CD4-positive, alpha-beta T cell treated with Interleukin-17A for 1 hour (primary cell): ENCODE results near the gene C19orf53.
"Not testable (repeated sequence)": the region's sequence is repeated elsewhere in the genome, so short reads cannot be mapped to it uniquely, and the experiment has no call there.

ENCODE experiments used
- DNase-seq: peaks from one replicate; pipeline ENCODE4 v3.0.0-alpha.2; 2020

C19orf53 gene

DNA sequence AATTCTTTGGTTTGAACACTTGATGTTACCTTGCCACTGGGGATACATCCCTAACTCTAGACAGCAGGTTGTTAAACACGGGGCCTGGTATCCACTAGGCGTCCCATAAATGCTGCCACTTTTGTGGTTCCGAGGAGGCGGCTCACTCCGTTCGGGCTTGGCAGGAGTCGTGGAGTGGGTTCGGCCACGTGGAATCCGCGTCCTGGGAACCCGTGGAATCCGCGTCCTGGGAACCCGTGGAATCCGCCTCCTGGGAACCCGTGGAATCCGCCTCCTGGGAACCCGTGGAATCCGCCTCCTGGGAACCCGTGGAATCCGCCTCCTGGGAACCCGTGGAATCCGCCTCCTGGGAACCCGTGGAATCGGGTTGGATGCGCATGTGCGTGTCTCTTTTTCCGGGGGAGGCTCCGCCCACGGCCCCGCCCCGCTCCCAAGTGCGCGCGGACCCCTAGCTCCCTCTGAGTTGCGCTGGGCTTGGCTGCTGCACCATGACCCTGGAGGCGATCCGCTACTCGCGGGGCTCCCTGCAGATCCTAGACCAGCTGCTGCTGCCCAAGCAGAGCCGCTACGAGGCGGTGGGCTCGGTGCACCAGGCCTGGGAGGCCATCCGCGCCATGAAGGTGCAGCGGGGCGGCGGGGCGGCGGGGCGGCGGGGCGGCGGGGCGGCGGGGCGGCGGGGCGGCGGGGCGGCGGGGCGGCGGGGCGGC lies 10.0 kb upstream of the C19orf53 start, which contains the start of gene MRI1:
MRI1 (plus strand) TSS at position 422 of the 707 bp plus-strand sequence; CDS start at position 489, 67 bp downstream.
- DNase-seq, result peak; percentile 67

DNA sequence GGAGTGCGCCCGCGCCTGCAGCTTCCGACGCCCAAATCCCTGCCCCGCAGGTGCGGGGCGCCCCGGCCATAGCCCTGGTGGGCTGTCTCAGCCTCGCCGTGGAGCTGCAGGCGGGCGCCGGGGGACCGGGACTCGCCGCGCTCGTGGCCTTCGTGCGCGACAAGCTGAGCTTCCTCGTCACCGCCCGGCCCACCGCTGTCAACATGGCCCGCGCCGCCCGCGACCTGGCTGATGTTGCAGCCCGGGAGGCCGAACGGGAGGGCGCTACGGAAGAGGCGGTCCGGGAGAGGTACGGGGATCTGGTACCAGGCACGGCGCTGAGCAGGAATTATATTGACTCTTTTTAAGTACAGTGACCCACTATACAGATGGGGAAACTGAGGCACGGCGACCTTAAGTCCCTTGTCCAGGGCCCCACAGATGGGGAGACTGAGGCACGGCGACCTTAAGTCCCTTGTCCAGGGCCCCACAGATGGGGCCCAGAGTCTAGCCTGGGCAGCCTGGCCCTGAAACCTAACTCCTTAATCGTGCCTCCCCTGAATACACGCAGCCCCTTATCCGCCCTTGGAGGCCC lies 9.3 kb upstream of the C19orf53 start:
- peak; percentile 29 for DNase-seq

DNA sequence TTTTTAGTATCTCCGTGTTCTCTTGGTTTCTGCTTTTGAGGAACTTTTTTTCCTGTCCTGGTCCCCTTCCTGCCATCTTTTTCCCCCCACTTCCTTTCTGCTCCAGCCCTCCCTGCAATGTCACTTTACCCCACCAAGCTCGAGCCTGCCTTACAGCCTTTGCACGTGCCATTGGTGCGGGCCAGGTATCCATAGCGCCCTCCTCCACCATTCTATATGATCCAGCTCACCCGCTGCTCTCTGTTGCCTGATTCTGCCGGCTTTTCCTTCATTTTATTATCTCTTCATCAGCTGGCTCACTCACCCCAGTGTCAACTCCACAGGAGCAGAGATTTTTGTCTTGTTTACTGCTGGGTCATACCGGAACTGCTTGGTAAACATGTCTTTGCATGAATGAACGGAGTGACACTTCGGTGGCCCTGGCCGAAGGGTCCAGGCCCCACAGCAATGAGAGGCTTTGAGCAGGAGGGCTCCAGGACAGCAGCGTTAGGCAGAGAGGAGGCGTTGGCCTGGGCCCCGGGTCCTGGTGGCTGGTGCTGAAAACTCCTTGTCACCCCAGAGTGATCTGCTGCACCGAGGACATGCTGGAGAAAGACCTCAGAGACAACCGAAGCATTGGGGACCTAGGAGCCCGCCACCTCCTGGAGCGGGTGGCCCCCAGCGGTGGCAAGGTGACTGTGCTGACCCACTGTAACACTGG lies 8.7 kb upstream of the C19orf53 start:
- no peak for DNase-seq

DNA sequence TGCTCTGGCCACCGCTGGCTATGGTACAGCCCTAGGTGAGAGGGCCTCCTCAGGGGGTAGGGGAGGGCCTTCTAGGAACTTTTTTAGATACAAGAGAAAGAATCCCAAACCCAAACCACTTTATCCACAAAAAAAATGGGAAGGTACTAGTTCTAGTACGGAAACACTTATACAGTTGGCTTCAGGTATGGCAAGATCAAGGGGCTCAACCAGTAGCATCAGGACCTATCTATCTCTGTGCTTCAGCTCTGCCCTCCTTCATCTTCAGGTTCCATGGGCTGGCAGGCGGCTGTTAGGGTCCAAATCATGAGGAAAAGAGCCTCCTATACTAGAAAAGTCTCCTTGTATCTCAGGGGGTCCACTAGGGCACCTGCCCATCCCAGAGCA lies 8.2 kb upstream of the C19orf53 start:
- no peak for DNase-seq

DNA sequence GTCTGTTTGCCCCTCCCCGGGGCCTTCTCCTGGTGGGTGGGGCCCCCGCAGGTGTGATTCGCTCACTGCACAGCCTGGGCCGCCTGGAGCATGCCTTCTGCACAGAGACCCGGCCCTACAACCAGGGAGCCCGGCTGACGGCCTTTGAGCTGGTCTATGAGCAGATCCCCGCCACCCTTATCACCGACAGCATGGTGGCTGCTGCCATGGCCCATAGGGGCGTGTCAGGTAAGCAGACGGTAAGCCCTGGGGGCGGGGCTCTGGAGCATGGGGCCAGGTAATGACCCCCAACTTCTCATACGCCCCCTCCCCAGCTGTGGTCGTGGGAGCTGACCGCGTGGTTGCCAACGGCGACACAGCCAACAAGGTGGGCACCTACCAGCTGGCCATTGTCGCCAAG lies 5.7 kb upstream of the C19orf53 start:
- no peak for DNase-seq

DNA sequence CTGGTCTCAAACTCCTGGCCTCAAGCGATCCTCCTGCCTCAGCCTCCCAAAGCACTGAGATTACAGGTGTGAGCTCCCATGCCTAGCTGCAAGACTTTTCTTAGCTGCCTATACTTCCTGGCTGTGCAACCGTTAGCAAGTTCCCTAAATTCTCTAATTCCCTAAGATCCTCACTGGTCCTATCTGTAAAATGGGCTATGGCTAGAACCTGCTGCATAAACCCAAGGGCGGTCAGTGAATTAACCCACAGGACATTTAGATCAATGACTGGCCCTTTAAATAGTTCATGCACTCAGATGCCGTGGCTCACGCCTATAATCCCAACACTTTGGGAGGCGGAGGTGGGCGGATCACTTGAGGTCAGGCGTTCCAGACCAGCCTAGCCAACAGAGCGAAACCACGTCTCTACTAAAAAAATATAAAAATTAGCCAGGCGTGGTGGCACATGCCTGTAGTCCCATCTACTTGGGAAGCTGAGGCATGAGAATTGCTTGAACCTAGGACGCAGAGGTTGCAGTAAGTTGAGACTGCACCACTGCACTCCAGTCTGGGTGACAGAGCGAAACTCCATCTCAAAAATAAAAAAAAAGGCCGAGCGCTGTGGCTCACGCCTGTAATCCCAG lies 4.1 kb upstream of the C19orf53 start:
- no peak for DNase-seq

DNA sequence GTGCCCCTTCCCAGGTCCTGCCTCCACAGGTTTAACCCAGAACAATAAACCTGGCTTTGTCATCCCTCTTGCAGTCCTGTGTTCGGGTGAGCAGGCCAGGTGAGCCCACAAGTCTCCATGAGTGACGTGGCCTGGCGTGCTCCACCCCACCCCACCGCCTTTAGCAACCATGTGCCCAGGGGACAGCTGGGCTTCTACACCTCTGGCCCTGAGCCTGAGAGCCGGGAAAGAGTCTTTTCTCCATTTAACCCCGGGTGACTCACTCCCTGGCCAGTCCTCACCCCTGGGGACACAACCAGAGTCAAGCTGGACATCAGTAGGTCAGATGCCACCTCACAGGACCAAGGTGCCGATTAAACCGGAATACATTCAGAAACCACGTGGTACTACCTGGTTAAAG lies 4.1 kb downstream of the C19orf53 start:
- DNase-seq, result no peak

DNA sequence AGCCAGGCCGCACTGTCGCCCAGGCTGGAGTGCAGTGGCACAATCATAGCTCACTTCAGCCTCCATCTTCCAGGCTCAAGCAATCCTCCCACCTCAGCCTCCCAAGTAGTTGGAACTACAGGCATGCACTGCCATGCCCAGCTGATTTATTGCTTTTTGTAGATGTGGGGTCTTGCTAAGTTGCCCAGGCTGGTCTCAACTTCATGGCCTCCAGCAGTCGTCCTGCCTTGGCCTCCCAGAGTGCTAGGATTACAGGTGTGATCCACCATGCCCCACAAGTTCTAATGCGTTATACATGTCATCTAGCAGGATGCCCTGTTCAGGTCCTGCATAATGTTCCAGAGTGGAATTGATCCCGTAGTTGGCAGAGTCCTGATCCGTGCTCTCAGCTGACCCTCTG lies 4.6 kb downstream of the C19orf53 start:
- no peak for DNase-seq

DNA sequence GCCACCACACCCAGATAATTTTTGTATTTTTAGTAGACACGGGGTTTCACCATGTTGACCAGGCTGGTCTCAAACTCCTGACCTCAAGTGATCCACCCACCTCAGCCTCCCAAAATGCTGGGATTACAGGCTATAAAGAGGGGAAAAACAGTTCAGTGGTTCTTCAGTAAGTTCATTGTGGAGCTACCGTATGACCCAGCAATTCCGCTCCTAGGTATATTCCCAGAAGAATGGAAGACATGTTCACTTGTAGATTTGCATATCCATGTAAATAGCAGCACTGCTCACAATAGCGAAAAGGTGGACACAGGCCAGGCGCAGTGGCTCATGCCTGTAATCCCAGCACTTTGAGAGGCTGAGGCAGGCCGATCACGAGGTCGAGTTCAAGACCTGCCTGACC lies 5.5 kb downstream of the C19orf53 start:
- DNase-seq, result not testable (repeated sequence)

DNA sequence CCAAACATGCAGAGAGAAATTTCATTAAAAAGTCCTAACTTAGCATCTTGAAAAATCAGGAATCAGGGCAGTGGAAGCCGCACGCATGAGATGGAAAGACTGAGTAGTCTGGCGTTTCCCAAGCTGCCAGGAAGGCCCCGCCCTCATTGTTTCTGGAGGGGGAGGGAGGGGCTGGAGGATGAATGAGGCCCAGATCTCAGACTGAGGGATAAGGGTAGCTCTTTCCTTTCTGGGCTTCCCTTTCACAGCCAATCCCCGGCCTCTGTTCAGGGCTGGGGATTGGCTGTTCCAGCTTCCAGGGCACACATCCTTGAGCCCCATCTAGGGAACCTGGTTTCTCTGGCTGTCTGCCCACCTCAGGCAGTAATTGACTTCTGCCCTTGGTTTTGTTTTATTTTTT lies 7.3 kb downstream of the C19orf53 start:
- no peak for DNase-seq

DNA sequence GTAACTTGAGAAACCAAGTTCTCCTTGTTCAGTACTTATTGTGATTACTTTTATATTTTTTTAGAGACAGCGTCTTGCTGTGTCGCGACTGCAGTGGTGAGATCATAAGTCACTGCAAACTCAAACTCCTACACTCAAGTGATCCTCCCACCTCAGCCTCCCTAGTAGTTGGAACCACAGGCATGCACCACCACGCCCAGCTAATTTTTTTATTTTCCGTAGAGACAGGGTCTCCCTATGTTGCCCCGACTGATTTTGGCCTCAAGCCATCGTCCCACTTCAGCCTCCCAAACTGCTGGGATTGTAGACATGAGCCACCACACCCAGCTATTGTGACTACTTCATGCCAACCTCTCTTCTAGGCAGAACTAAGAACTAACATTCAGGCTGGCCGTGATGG lies 8.3 kb downstream of the C19orf53 start:
- DNase-seq, result no peak

DNA sequence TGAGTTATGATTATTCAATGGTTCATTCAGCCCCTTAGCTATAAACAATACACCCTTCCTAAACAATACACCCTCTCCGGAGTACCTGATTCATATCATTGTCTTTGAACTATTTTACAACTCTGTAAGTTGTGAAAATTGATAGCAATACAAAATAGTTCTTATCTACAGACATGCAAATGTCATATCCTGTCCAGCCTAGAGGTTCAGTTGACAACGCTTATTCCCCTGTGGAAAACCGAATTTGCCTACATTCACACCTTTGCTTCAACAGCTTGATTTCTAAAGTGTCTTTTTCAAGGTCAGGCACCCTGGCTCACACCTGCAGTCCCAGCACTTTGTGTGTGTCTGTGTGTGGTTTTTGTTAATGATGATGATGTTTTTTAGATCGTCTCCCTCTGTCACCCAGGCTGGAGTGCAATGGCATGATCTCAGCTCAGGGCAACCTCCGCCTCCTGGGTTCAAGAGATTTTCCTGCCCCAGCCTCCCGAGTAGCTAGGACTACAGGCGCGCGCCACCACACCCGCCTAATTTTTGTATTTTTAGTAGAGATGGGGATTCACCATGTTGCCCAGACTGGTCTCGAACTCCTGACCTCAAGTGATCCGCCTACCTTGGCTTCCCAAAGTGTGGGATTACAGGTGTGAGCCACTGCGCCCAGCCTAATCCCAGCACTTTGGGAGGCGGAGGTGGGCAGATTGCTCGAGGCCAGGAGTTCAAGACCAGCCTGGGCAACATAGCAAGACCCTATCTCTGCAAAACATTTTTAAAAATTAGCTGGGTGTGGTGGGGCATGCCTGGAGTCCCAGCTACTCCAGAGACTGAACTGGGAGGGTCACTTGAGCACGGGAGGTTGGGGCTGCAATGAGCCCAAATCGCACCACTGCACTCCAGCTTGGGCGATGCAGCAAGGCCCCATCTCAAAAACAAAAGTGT lies 9.6 kb downstream of the C19orf53 start:
- DNase-seq, result no peak

DNA sequence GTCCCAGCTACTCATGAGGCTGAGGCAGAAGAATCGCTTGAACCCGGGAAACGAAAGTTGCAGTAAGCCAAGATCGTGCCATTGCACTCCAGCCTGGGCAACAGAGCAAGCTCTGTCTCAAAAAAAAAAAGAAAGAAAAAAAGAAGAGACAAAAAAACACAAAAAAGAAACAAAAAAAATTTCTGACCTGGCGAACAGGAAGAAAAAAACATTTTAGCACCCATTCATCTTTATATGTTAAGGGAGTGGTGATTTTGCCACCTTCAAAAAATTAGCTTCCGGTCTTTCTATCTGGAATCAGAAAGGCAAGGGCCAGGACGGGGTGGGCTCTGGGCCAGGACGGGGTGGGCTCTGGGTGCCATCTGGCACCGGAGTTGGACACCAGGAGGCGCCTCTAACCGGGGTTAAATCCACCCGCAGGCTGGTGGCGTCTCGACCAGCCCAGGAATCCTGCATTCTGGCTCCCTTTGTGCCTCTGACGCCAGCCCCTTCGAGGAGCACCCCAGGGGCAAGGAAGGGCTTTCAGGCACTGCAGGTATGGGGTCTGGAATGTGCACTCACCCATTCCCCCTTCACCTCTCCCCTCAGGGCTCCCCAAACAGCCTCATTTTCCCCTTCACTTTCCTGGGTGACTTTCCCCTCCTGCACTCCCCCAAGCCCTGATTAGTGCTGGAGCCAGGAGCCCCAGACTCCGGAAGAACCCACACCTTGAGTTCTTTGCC lies 10.6 kb downstream of the C19orf53 start:
- peak; percentile 75 for DNase-seq

DNA sequence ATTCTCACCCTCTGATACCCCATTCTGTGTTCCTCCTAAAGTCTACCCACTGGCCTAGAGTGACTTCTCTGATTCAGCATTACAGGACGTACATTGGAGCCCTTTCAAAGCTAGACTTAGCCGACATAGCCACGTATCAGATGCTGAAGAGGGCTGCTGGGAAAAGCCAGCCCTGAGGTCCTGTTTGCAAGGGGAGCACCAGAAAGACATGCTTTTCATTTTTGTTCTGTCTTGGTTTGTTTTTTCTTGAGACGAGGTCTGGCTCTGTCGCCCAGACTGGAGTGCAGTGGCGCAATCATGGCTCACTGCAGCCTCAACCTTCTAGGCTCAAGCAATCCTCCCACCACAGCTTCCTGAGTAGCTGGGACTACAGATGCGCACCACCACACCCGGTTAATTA lies 14.7 kb downstream of the C19orf53 start:
- peak; percentile 65 for DNase-seq

DNA sequence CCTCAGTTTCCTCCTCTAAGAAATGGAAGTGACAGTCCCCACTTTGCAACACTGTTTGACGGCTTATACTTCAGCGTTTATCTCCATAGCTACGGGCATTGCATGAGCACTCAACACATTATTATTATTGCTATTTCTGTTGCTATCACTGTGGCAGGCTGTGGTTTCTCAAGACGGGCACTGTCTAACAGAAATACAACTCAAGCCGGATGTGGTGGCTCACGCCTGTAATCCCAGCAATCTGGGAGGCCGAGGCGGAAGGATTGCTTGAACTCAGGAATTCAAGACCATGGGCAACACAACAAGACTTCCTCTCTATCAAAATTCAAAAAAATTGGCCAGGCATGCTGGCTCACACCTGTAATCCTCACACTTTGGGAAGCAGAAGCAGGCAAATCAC lies 16.1 kb downstream of the C19orf53 start:
- DNase-seq, result peak; percentile 79

DNA sequence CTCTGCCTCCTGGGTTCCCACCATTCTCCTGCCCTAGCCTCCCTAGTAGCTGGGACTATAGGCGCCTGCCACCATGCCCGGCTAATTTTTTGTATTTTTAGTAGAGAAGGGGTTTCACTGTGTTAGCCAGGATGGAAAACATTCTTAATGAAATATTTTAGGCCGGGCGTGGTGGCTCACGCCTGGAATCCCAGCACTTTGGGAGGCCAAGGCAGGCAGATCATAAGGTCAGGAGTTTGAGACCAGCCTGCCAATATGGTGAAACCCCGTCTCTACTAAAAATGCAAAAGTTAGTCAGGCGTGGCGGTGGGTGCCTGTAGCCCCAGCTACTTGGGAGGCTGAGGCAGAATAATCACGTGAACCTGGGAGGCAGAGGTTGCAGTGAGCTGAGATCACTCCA lies 19.1 kb downstream of the C19orf53 start:
- DNase-seq, result not testable (repeated sequence)

DNA sequence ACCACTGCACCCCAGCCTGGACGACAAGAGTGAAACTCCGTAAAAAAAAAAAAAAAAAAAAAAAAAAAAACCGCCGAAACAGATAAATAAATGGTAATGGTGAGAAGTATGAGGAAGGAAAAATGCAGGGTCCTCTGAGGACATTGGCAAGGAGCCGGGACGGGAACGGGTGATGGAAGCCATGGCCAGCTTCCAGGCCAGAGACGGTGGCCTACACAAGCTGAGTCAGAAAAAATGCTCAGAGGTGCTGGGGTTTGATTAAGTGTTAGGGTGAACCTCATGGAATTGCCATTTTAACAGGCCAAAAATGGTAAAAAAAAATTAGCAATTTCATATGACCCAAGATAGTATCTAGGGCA lies 20.1 kb downstream of the C19orf53 start:
- DNase-seq, result no peak

DNA sequence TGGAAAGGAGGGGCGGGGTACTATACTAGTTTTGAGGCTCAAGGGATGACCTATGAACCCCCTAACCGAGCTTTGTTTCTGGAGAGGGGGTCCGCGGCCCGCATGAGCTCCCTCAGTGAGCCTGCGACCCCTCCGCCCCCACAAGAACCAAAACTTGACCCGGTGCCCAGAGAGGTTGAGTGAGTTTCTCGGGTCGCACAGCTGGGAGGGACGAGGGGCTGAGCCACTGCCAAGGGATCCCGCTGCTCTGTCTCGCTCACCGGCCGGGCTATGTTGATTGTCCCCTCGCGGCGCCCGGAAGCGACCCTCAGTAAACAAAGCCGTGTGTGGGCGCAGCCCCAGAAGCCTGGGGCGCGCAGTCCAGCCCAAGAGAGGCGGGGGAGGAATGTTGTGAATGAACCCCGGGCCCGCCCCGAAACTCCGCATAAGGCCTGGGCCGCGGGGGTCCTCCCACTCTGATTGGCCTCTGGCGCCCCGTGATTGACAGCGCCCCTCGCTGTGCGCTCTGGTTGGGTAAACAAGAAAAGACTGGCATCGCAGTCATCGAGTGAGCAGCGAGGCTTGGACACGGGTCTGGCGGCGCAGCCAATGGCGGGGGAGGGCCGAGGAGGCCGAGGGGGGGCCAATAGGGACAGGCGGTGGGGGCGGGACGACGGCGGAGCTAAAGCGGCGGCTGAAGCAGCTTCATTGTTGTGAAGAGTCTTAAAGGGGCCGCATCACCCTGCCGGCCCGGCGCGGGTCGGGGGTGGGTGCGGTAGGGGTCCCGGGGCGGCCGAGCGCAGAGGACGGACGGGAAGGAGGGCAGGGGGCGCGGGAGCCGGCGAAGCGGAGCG lies 20.7 kb downstream of the C19orf53 start, which contains the start of gene ZSWIM4:
ZSWIM4 (plus strand) TSS at position 687 of the 833 bp plus-strand sequence. CDS start 206 bp downstream, outside the sequence.
- peak; percentile 97 for DNase-seq

DNA sequence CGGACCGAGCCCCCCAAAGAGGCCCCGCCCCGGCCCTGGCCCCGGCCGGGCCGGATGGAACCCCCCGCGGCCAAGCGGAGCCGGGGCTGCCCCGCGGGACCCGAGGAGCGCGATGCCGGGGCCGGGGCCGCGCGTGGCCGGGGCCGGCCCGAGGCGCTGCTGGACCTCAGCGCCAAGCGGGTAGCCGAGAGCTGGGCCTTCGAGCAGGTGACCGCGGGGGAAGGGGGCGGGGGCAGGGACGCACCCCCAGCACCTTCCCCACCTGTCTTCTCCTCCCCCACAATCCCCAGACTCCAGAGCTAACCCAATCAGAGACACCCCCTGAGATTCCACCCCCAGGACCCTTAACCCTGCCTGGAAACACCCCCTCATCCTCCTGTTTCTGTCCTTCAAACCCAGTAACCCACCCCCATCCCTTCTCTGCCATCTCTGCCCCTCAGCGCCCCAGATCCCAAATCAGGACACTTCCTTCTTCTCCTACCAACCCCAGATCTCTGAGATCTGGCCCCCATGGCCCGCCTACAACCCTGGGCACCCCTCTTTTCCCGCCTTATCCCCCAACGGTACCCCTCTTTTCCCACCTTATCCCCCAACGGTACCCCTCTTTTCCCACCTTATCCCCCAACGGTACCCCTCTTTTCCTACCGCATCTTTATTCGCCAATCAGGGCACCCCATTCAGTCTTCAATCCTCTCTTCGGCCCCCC lies 21.5 kb downstream of the C19orf53 start:
- DNase-seq, result no peak
